OCI-M2 (cell line): ENCODE results near the gene SLC17A5.
"Not testable (repeated sequence)": the region's sequence is repeated elsewhere in the genome, so short reads cannot be mapped to it uniquely, and the experiment has no call there.

Source experiments
- DNase-seq: peaks from one replicate; lab custom pipeline; 2025; ENCODE audit not compliant: unreplicated experiment; lab: John Stamatoyannopoulos, UW

Gene SLC17A5

GRCh38 chr6:73618082-73618481 is 35.7 kb downstream of the SLC17A5 start:
- not testable (repeated sequence) for DNase-seq

- no peak for DNase-seq
These were observed 39.0 kb downstream of the SLC17A5 start for GRCh38 chr6:73614802-73615201.

GRCh38 chr6:73613806-73614536 is 39.8 kb downstream of the SLC17A5 start:
- no peak for DNase-seq

GRCh38 chr6:73612611-73613010 is 41.2 kb downstream of the SLC17A5 start:
- no peak for DNase-seq

GRCh38 chr6:73610444-73611275 is 43.1 kb downstream of the SLC17A5 start:
- DNase-seq = no peak

DNA sequence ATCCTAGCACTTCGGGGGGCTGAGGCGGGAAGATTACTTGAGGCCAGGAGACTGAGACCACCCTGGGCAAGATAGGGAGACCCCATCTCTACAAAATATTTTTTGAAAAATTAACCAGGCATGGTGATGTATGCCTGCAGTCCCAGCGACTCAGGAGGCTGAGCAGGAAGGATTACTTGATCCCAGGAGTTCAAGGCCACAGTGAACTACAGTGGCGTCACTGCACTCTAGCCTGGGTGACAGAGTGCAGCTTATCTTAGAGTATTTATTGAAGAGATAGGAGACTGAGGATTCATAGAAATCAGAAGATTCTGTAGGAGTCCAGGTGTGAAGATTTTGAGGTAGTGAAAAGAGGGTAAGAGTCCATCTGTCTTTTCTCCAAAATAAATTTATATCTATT is 45.0 kb downstream of the SLC17A5 start:
- no peak for DNase-seq

- no peak for DNase-seq
These were observed 47.4 kb downstream of the SLC17A5 start for GRCh38 chr6:73606428-73606827.

GRCh38 chr6:73604461-73604860 is 49.3 kb downstream of the SLC17A5 start:
- no peak for DNase-seq

DNA sequence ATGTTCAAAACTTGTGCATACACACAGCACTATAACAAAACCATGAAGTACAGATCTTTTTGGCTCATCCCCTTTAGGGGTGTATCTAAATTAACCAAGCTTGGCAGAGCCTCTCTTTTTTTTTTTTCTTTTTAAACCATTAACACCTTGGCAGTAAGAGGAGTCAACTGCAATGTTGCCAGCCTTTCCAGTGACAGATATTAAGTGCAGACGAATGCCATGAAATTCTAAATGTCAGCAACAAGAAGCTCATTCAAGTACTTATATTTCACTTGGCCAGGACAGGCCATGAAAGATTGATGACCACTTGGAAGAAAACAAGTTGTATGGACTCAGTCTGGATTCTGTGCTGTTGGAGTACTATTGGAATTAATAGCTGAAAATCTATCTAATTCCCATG is 49.8 kb downstream of the SLC17A5 start:
- no peak for DNase-seq

- no peak for DNase-seq
These were observed 67.3 kb downstream of the SLC17A5 start for GRCh38 chr6:73586416-73586974.

DNA sequence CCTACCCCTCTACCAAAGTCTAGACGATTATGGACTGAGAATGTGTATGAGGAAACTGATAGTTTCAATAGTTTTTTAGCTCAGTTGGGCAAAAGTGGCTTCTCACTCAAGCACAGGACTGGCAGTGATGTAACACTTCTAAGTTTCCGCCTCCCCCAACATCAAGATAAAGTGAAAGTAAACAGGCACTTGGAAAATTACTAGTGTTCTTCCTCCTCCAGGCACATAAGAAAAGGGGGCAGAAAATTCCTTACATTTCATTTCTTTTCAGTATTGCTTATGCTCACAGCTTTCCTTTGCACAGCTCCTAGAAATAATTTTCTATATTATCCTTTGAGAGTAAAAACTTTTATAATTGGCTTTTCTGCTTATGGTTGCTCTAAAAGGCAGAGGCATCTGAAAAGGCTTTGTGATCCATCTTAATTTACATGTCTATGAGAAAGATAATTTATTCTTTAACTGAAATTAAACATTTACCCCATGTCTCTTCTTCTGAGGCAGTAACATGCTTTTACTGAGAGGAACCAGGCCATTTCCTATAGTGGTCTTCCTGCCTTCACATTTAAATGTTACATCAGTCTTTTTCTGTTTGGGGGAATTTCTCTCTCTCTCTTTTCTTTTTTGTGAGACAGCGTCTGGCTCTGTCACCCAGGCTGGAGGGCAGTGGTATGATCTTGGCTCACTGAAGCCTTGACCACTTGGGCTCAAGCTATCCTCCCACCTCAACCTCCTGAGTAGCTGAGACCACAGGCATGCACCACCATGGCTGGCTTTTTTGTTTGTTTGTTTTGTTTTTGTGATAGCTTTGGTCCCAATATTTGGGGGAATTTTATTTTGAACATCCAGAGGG is 68.0 kb downstream of the SLC17A5 start:
- peak; percentile 89 for DNase-seq

GRCh38 chr6:73581293-73581692 is 72.5 kb downstream of the SLC17A5 start:
- DNase-seq = no peak

DNA sequence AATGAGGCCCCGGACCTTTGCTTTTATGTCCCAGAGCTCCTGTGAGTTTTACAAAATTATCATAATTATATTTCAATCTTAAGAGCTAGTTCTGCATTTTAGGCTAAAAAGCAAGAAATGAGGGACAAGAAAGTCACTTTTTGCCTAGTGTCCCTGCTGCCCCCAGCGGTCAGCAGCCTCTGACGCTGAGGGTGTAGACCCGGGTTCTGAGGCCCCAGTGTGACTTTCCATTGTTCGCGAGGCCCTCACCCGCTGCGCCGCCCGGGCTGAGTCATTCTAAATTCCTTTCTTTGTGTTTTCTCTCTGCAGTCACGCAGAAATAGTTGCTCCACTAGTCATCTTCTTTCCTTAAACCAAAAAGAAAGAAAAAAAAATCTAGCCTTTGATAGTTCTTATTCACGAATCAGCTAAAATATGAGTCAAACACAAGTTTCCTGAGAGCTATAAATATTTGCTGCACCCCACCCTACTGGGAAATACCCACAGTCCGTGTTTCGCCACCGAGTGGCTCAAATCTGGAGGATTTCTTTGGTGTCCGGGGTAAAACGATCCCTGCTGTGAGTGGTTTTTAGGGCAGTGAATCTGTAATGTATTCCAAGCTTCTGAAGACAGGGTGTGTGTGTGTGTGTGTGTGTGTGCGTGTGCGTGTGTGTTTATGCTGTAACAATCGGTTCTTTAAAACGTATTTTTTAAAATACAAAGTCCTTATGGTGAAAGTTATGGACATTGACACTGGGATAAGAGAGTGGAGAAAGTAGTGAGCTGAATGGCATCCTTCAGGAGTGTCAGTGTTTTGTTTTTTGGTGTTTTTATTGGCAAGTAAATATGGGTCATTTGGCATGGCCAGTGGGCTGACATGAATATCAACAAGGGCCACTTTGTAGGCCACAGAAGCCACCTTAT is 73.3 kb downstream of the SLC17A5 start:
- peak; percentile 66 for DNase-seq

GRCh38 chr6:73579851-73580246 is 73.9 kb downstream of the SLC17A5 start:
- no peak for DNase-seq

- DNase-seq = no peak
These were observed 74.4 kb downstream of the SLC17A5 start for GRCh38 chr6:73579389-73579788.

- no peak for DNase-seq
These were observed 76.1 kb downstream of the SLC17A5 start for GRCh38 chr6:73577676-73578075.

GRCh38 chr6:73572531-73572930 is 81.3 kb downstream of the SLC17A5 start:
- DNase-seq = not testable (repeated sequence)

DNA sequence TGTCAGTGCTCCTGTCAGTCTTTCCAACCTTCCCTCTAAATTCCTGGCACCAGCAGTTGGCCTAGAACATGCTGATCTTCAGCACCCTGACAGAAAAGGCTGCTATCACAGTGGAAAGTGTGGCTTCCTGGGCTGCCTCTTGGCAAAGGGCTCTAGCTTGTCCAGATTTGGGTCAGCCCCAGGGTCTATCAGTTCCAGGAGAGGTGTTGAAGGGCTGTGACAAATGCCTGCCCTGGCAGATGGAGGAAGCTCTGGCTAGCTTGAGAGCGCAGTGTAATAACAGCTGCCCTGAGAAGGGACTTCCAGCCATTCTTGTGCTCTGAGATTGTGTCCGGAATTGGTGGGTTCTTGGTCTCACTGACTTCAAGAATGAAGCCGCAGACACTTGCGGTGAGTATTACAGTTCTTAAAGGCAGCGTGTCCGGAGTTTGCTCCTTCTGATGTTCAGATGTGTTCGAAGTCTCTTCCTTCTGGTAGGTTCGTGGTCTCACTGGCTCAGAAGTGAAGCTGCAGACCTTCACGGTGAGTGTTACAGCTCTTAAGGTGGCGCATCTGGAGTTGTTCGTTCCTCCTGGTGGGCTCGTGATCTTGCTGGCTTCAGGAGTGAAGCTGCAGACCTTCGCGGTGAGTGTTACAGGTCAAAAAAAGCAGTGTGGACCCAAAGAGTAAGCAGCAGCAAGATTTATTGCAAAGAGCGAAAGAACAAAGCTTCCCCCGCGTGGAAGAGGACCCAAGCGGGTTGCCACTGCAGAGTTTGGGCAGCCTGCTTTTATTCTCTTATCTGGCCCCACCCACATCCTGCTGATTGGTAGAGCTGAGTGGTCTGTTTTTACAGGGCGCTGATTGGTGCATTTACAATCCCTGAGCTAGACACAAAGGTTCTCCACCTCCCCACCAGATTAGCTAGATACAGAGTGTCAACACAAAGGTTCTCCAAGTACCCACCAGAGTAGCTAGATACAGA is 82.3 kb downstream of the SLC17A5 start:
- DNase-seq = not testable (repeated sequence)

DNA sequence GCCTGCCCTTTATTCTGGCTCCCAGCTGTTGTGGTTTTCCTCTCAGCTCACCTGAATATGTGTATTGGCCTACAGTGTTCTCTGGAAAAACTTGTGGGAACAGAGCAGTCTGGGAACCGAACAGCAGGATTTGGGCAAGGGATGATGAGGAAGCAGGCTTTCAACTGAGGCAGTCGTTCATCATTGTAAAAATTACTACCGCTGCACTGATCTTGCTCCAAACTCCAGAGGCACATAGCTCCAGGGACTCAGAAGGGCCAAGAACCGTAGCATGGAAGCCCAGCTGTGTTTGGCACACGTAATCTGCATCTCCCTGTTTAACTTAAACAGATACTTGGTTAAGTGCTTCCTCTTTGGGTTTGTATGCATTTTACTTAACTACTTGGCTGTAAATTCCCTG is 84.7 kb downstream of the SLC17A5 start:
- no peak for DNase-seq
